SK-N-SH (cell line): ENCODE results near the gene CLTCL1. TPM values are rescaled to one million over a fixed set of nuclear protein-coding genes. Genes with fewer than 3 reads are reported as not detected.
A peak's percentile ranks its signal among the peaks of the same experiment; 100 is the strongest.

Experiments used
- CTCF ChIA-PET: fragments of 300-600, 350-600 bp; formaldehyde crosslinking; extraction: SDS; loops from one replicate; lab custom pipeline; 2021; lab: Yijun Ruan, JAX
- POLR2A ChIA-PET: fragments of 350-600 bp; sonication (Branson Sonifier 250); formaldehyde crosslinking; extraction: SDS; loops from one replicate; lab custom pipeline; 2020; ENCODE audit warnings: antibody characterized with exemption, inconsistent platforms; lab: Yijun Ruan, JAX
- DNase-seq: peaks from one replicate; pipeline ENCODE4 v3.0.0; 2012
- H2AFZ ChIP-seq: fragments of 200-600 bp; sonication (generic); 2 replicates; pipeline ENCODE4 v1.8.1; 2016; ENCODE audit warnings: antibody characterized with exemption, mild to moderate bottlenecking, low read depth
- H3F3A ChIP-seq: fragments of 200-600 bp; sonication (generic); replicated peaks from 2 replicates; pipeline ENCODE3; 2016; ENCODE audit warnings: antibody characterized with exemption, mild to moderate bottlenecking; ENCODE audit not compliant: insufficient read depth
- H3K27ac ChIP-seq, 2 experiments: fragments of 200-500 bp in 1 of 2; fragments of 200-600 bp in 1 of 2; sonication (Bioruptor generic) in 1 of 2; sonication (generic), shearing (Covaris generic) in 1 of 2; 2 replicates each; pipeline versions ENCODE4 v1.5.1 to v1.6.1; 2014 to 2016; ENCODE audit warnings: low read depth in 2 of 2, inconsistent platforms in 1 of 2, low read length in 1 of 2, mild to moderate bottlenecking in 1 of 2, mixed read lengths in 1 of 2
- H3K27me3 ChIP-seq: fragments of 200-600 bp; sonication (generic), shearing (Covaris generic); 2 replicates; pipeline ENCODE4 v1.6.1; 2016; ENCODE audit warnings: mixed run types; ENCODE audit not compliant: insufficient read depth
- H3K36me3 ChIP-seq, 2 experiments: fragments of 200-500 bp in 1 of 2; fragments of 200-600 bp in 1 of 2; sonication (Bioruptor generic) in 1 of 2; sonication (generic) in 1 of 2; replicated peaks in 1 of 2; 2 replicates each; pipeline versions ENCODE3 to v1.5.1; 2014 to 2016; ENCODE audit warnings: low read length in 1 of 2, mild to moderate bottlenecking in 1 of 2; ENCODE audit not compliant: insufficient read depth in 2 of 2, control insufficient read depth in 1 of 2
- H3K4me1 ChIP-seq, 2 experiments: fragments of 200-500 bp in 1 of 2; fragments of 200-600 bp in 1 of 2; sonication (Bioruptor generic) in 1 of 2; sonication (generic), shearing (Covaris generic) in 1 of 2; 2 replicates each; pipeline versions ENCODE4 v1.5.1 to v1.6.1; 2014 to 2016; ENCODE audit warnings: low read depth in 1 of 2, low read length in 1 of 2, mixed run types in 1 of 2; ENCODE audit not compliant: insufficient read depth in 2 of 2, control insufficient read depth in 1 of 2
- H3K4me2 ChIP-seq: fragments of 200-600 bp; sonication (generic), shearing (Covaris generic); 2 replicates; pipeline ENCODE4 v1.6.1; 2017; ENCODE audit warnings: mixed run types
- H3K4me3 ChIP-seq, 2 experiments: fragments of 200-500 bp in 1 of 2; fragments of 200-600 bp in 1 of 2; sonication (Bioruptor generic) in 1 of 2; sonication (generic), shearing (Covaris generic) in 1 of 2; 2 replicates each; pipeline versions ENCODE4 v1.5.1 to v1.8.1; 2014 to 2016; ENCODE audit warnings: low read depth in 2 of 2, inconsistent platforms in 1 of 2, low read length in 1 of 2, mild to moderate bottlenecking in 1 of 2, mixed read lengths in 1 of 2, moderate library complexity in 1 of 2
- H3K79me2 ChIP-seq: fragments of 200-600 bp; sonication (generic); 2 replicates; pipeline ENCODE4 v1.8.1; 2017; ENCODE audit warnings: mild to moderate bottlenecking; ENCODE audit not compliant: insufficient read depth
- H3K9ac ChIP-seq: fragments of 200-600 bp; sonication (generic); 2 replicates; pipeline ENCODE4 v1.6.1; 2017; ENCODE audit warnings: mixed run types
- H3K9me2 ChIP-seq: fragments of 200-600 bp; sonication (generic); 2 replicates; pipeline ENCODE4 v1.6.1; 2017; ENCODE audit warnings: mixed run types
- H3K9me3 ChIP-seq: fragments of 200-600 bp; sonication (generic); 2 replicates; pipeline ENCODE4 v1.6.1; 2017; ENCODE audit warnings: mixed run types, mild to moderate bottlenecking, moderate library complexity
- H4K20me1 ChIP-seq: fragments of 200-600 bp; sonication (generic); 2 replicates; pipeline ENCODE4 v1.6.1; 2017; ENCODE audit warnings: mild to moderate bottlenecking, mixed run types; ENCODE audit not compliant: insufficient read depth
- MEF2A ChIP-seq: IDR thresholded peaks from 2 replicates; pipeline ENCODE4 v1.4.0; 2012; ENCODE audit warnings: low read depth, borderline replicate concordance
- REST ChIP-seq: IDR thresholded peaks from 2 replicates; pipeline ENCODE4 v1.6.1; 2012; ENCODE audit warnings: mild to moderate bottlenecking, low read depth, low read length, moderate library complexity
- WGBS: methylation state at CpG from one replicate; pipeline ENCODE4 v1.1.6; 2017; ENCODE audit warnings: low lambda C conversion rate; 5-methylcytosine and 5-hydroxymethylcytosine counted together
- polyA plus RNA-seq, 3 experiments: library from polyadenylated mRNA; depleted of rRNA; stranded (reverse); fragments of >200 nt; gene quantifications; 2 replicates each; pipeline ENCODE4 v1.2.3, GENCODE V29; 2012
- TF ChIP-seq, protein P1 (sequence below): fragments of 200-600 bp; sonication (generic); IDR thresholded peaks from 2 replicates; pipeline ENCODE4 v1.6.1; 2017; ENCODE audit warnings: antibody characterized with exemption, mild to moderate bottlenecking, moderate library complexity

The CLTCL1 gene
- polyA plus RNA-seq, 1 of the 3 experiments (the other 2 are of a cell fraction) = 6.7 TPM

GRCh38 chr22:19201869-19202798, 89.4 kb downstream of the CLTCL1 start:
- Histone ChIP-seq H3K79me2 (no peaks in the 10 kb centered on the region), H3K27me3 (no peaks in the 10 kb centered on the region), H3K9me3 (no peaks in the 10 kb centered on the region), H3K9me2 (no peaks in the 10 kb centered on the region), H3K4me2 (no peak overlapping the region), H3K4me1 (peaks cover 0 to 44% of the 10 kb centered on the region in 2 experiments; a peak in 2 of 4 replicates), H3K27ac (no peak overlapping the region), H3F3A (no peaks in the 10 kb centered on the region), H3K4me3 (no peak overlapping the region), H3K9ac (no peak overlapping the region), H4K20me1 (no peaks in the 10 kb centered on the region), H3K36me3 (peaks cover 3 to 7% of the 10 kb centered on the region in 2 experiments), H2AFZ (no peak overlapping the region)
- ChIA-PET CTCF (interaction anchor here (1.0 kb wide), 1 partner anchor 86 kb away, joined by 3 read pairs; no protein-coding TSS in a partner anchor), POLR2A (interaction anchor here (0.5 kb wide), 1 partner anchor 74 kb away, joined by 3 read pairs; no protein-coding TSS in a partner anchor)
- no peak for DNase-seq
- TF ChIP-seq MEF2A (no peak), REST (peak; percentile 82; the same call in 1 of the 2 replicates)
- 96% methylated on average over 18 of the region's 18 CpGs for WGBS

DNA sequence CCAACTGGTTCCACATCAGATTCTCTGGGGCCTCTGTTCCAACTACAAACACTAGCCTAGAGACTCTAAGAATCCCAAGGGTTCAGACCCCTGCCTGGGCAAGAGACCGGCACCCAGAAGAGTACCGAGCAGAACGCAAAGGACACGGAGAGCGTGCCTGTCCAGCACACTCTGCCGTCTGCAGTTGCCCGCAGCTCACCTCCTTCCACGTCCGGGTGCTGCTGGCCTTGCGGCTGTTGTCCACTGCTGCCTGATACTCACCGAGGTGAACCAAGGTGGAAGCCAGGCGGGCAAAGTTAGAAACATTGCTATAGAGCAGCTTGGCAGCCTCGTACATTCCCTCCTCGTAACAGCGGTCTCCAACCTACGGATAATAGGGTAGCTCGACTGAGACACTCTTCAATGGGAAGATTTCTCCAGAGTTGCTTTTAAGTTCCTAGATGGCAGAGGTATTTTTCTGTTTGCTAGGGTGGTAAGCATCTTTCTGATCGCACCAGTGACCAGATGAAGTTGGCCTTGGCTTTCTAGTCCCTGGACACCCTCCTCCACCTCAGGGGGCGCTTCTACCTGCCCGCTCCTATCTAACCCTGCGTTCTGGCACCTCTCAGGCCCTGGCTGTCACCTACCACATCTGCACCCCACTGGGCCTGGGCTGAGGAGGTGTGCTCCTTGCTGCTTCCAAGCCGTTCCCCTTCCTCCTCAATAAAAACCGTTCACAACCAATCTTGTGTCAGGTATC, 90.2 kb downstream of the CLTCL1 start:
- H3K36me3 ChIP-seq = peaks cover 2 to 11% of the 10 kb centered on the region in 2 experiments
- 95% methylated on average over 23 of the region's 23 CpGs for WGBS
- H3K79me2 ChIP-seq = no peaks in the 10 kb centered on the region
- ChIA-PET CTCF (interaction anchor here (1.0 kb wide), 1 partner anchor 87 kb away, joined by 3 read pairs; no protein-coding TSS in a partner anchor), POLR2A (interaction anchor here (0.5 kb wide), 1 partner anchor 75 kb away, joined by 3 read pairs; no protein-coding TSS in a partner anchor)
- H3K9ac ChIP-seq = no peak overlapping the region
- TF ChIP-seq, protein P1, sequence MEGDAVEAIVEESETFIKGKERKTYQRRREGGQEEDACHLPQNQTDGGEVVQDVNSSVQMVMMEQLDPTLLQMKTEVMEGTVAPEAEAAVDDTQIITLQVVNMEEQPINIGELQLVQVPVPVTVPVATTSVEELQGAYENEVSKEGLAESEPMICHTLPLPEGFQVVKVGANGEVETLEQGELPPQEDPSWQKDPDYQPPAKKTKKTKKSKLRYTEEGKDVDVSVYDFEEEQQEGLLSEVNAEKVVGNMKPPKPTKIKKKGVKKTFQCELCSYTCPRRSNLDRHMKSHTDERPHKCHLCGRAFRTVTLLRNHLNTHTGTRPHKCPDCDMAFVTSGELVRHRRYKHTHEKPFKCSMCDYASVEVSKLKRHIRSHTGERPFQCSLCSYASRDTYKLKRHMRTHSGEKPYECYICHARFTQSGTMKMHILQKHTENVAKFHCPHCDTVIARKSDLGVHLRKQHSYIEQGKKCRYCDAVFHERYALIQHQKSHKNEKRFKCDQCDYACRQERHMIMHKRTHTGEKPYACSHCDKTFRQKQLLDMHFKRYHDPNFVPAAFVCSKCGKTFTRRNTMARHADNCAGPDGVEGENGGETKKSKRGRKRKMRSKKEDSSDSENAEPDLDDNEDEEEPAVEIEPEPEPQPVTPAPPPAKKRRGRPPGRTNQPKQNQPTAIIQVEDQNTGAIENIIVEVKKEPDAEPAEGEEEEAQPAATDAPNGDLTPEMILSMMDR = no peak
- no peak for TF ChIP-seq MEF2A
- DNase-seq = no peak
- H4K20me1 ChIP-seq = no peaks in the 10 kb centered on the region
- H3K4me1 ChIP-seq = peaks cover 0 to 48% of the 10 kb centered on the region in 2 experiments; a peak in 2 of 4 replicates
- H3K27ac ChIP-seq = no peak overlapping the region
- no peak overlapping the region for H3K4me2 ChIP-seq
- H3K27me3 ChIP-seq = no peaks in the 10 kb centered on the region
- H3K9me3 ChIP-seq = no peaks in the 10 kb centered on the region
- no peak overlapping the region for H3K4me3 ChIP-seq
- no peak overlapping the region for H2AFZ ChIP-seq
- H3F3A ChIP-seq = no peaks in the 10 kb centered on the region
- H3K9me2 ChIP-seq = no peaks in the 10 kb centered on the region
